GM18951 (cell line): ENCODE measurements around the gene PELO.

Source experiments
- POLR2A ChIP-seq: IDR thresholded peaks from 4 replicates; pipeline ENCODE4 v1.6.1; 2011; ENCODE audit warnings: mild to moderate bottlenecking; ENCODE audit not compliant: insufficient read length, insufficient read depth; ENCODE audit errors: extremely low read depth
- in situ Hi-C: fragments of 300-500 bp; cut with MboI; formaldehyde crosslinking; loops from one replicate; pipeline ENCODE4 v1.12.0; 2022; ENCODE audit warnings: low sequenced_read_pairs, mixed read lengths, inconsistent platforms; ENCODE audit not compliant: unreplicated experiment

PELO gene

GRCh38 chr5:52799983-52800393, 12.3 kb downstream of the PELO start:
- in situ Hi-C loops, result no loop called here

DNA sequence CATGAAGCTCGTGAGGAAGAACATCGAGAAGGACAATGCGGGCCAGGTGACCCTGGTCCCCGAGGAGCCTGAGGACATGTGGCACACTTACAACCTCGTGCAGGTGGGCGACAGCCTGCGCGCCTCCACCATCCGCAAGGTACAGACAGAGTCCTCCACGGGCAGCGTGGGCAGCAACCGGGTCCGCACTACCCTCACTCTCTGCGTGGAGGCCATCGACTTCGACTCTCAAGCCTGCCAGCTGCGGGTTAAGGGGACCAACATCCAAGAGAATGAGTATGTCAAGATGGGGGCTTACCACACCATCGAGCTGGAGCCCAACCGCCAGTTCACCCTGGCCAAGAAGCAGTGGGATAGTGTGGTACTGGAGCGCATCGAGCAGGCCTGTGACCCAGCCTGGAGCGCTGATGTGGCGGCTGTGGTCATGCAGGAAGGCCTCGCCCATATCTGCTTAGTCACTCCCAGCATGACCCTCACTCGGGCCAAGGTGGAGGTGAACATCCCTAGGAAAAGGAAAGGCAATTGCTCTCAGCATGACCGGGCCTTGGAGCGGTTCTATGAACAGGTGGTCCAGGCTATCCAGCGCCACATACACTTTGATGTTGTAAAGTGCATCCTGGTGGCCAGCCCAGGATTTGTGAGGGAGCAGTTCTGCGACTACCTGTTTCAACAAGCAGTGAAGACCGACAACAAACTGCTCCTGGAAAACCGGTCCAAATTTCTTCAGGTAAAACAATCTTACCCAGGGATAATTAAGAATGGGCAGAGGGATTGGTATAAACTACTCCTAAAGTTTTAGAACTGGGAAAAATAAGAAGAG, 12.9 kb downstream of the PELO start:
- peak; percentile 16 for TF ChIP-seq POLR2A
- in situ Hi-C loops, result no loop called here

More at GRCh38 chr5:52799983-52800393, 12.3 kb downstream of the PELO start:
- TF ChIP-seq POLR2A, result peak; percentile 81

DNA sequence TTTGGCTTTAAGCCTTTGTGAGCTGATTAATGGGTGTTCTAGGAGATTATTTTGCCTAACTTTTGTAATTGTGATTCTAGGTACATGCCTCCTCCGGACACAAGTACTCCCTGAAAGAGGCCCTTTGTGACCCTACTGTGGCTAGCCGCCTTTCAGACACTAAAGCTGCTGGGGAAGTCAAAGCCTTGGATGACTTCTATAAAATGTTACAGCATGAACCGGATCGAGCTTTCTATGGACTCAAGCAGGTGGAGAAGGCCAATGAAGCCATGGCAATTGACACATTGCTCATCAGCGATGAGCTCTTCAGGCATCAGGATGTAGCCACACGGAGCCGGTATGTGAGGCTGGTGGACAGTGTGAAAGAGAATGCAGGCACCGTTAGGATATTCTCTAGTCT, 13.6 kb downstream of the PELO start:
- in situ Hi-C loops, result no loop called here
- TF ChIP-seq POLR2A, result no peak

- in situ Hi-C loops, result no loop called here
- TF ChIP-seq POLR2A, result no peak
Measured at GRCh38 chr5:52802272-52802973, 14.7 kb downstream of the PELO start.

- TF ChIP-seq POLR2A, result no peak
- in situ Hi-C loops, result no loop called here
Measured at GRCh38 chr5:52802974-52803336, 15.2 kb downstream of the PELO start.

DNA sequence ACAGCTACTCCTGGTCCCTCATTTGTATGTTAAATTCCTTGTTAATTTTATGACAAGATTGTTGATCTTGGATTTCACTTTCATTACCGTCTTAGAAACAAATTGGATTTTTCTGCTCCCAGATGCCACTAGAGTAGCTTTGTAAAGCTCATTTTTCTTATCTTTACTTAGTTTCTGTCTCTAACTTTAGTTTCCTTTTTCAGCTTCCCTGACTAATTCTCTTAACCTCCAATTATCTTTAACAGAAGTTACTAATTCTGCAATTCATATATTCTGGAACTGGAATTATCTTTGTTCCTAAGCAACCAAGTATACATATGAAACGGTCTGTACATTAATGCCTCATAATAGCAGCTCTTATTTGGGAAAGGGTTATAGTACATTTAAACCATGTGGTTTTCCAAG, 16.7 kb downstream of the PELO start:
- in situ Hi-C loops, result no loop called here

GRCh38 chr5:52804981-52805380, 17.3 kb downstream of the PELO start:
- in situ Hi-C loops, result no loop called here
- TF ChIP-seq POLR2A, result no peak

More for the DNA sequence above, 16.7 kb downstream of the PELO start:
- TF ChIP-seq POLR2A, result no peak

GRCh38 chr5:52805615-52806014, 17.9 kb downstream of the PELO start:
- in situ Hi-C loops, result no loop called here
- no peak for TF ChIP-seq POLR2A

DNA sequence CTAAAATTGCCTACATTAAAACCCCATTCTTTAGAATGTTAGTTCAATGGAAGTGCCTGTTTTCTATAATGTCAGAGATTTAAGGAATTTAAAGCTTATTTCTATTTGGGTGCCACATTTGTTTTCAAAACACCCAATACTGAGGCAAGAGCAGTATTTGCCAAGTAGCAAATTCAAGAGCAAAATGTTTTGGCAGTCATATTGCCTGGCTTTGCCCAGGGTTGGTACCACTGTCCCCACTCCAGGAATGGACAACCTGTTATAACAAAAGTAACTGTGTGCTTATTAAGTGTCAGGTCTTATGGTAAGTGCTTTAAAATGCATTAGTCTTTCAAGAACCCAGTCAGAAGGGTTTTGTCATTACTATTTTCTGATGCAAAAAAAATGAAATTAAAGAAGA, 19.3 kb downstream of the PELO start:
- no peak for TF ChIP-seq POLR2A
- in situ Hi-C loops, result no loop called here

DNA sequence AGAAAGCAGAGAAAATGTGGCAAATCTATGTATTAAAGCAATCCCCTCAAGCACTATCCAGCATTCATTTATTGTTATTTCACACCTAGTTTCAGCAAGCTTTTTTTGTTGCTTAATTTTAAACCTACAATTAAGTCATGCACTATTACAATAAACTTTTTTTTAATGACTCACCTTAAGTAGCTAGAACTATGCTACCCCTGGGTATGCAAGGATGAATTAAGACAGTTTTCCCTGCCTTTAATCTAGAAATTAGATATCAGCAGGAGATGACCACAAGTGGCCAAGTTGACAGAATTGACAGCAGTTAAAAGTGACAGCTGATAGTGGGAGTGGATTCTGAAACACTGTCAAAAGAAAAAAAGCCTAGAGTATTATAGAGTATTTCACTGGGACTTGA, 20.0 kb downstream of the PELO start:
- no peak for TF ChIP-seq POLR2A
- in situ Hi-C loops, result no loop called here

- TF ChIP-seq POLR2A, result no peak
- in situ Hi-C loops, result no loop called here
Measured at GRCh38 chr5:52808316-52808901, 20.7 kb downstream of the PELO start.

DNA sequence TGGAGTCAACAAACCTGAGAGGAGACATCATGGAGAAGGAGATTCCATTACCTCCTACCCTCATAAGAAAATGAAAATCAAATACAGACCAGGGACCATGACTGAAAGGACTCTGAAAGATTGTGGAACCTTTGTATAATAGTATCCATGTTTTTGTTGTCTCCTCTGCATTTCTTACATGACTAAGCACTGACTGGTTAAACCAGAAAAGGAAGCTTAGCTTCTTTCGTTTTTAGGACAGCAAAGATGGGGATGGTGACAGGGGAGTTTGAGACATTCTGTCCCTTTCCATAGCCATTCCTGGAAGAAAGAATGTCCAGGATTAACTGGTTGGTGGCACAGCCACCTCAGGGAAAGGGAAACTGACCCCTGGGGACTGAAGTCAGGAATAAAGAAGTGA, 22.2 kb downstream of the PELO start:
- in situ Hi-C loops, result no loop called here
- TF ChIP-seq POLR2A, result no peak

DNA sequence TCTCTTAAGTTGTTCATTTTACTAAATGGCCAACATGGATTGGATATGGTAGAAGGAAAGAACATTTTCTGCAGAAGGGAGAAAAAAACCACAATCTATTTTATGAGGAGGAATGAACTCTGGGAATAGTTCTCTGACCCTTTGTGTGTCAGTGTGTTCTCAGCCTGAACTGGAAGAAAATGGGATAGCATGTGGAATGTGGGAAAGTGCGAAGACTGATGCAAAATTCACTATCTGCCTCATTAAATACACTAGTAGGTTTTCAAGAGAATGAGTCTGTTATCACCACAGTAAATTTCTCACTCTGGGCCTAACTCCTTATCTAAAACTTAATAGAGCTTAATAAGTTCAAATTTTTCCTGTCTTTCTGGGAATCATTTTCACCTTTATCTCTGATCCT, 22.7 kb downstream of the PELO start:
- in situ Hi-C loops, result no loop called here

More for the DNA sequence above, 22.7 kb downstream of the PELO start:
- TF ChIP-seq POLR2A, result no peak
